HCT116 (cell line): ENCODE measurements around the gene OAT. TPM values are rescaled to one million over a fixed set of nuclear protein-coding genes. Genes with fewer than 3 reads are reported as not detected.

Experiments
- ATAC-seq: fragments of 200-7000 bp; cut with Tn5 transposase; 2 replicates; pipeline ENCODE4 v1.9.1; 2020; ENCODE audit warnings: mild to moderate bottlenecking, moderate library complexity
- BruUV-seq: library from RNA; stranded (reverse); fragments of 400-500 nt; replicated peaks from 2 replicates; lab custom pipeline; 2021; lab: Mats Ljungman, UMichigan
- CTCF ChIA-PET: fragments of 300-600 bp; sonication (Branson Sonifier 250); formaldehyde crosslinking; loops from one replicate; lab custom pipeline; 2021; ENCODE audit warnings: antibody characterized with exemption; lab: Charles Lee
- POLR2A ChIA-PET: fragments of 300-600, 350-600 bp; sonication (Branson Sonifier 250); formaldehyde crosslinking; loops from one replicate; lab custom pipeline; 2021; ENCODE audit warnings: antibody characterized with exemption; lab: Charles Lee
- RAD21 ChIA-PET, 2 experiments: fragments of 300-600 bp; sonication (Branson Sonifier 250); formaldehyde crosslinking; loops; one replicate each; lab custom pipeline; 2023; ENCODE audit warnings: low total read pairs in 2 of 2; ENCODE audit not compliant: uncharacterized antibody in 2 of 2, unreplicated experiment in 2 of 2, low non-redundant PET in 1 of 2; lab: Charles Lee
- DNase-seq: peaks from one replicate; pipeline ENCODE4 v3.0.0-alpha.2; 2010; ENCODE audit warnings: low read depth, low spot score
- H2AFZ ChIP-seq: fragments of 200-600 bp; shearing (Covaris generic), sonication (generic); 2 replicates; pipeline ENCODE4 v1.6.1; 2017; ENCODE audit warnings: low read depth, mixed run types, mixed read lengths, antibody characterized with exemption, low read length; ENCODE audit not compliant: poor library complexity, severe bottlenecking
- H3K27ac ChIP-seq: 2 replicates; pipeline ENCODE4 v1.5.1; 2012; ENCODE audit warnings: low read depth, low read length
- H3K27me3 ChIP-seq: fragments of 200-600 bp; sonication (generic); 2 replicates; pipeline ENCODE4 v1.6.1; 2016; ENCODE audit warnings: mixed run types, low read length, mixed read lengths; ENCODE audit not compliant: insufficient read depth
- H3K36me3 ChIP-seq, 2 experiments: fragments of 200-500 bp in 1 of 2; fragments of 200-600 bp in 1 of 2; sonication (Bioruptor generic) in 1 of 2; sonication (generic) in 1 of 2; 2 replicates each; pipeline versions ENCODE4 v1.5.1 to v1.6.1; 2014 to 2016; ENCODE audit warnings: low read length in 2 of 2, inconsistent platforms in 1 of 2, mixed read lengths in 1 of 2, mixed run types in 1 of 2; ENCODE audit not compliant: insufficient read depth in 2 of 2, control insufficient read depth in 1 of 2
- H3K4me1 ChIP-seq, 2 experiments: fragments of 200-600 bp in 1 of 2; sonication (generic) in 1 of 2; 2 replicates each; pipeline versions ENCODE4 v1.5.1 to v1.6.1; 2012 to 2017; ENCODE audit warnings: low read length in 2 of 2, inconsistent platforms in 1 of 2, mild to moderate bottlenecking in 1 of 2, mixed read lengths in 1 of 2, mixed run types in 1 of 2, moderate library complexity in 1 of 2; ENCODE audit not compliant: insufficient read depth in 2 of 2, control insufficient read depth in 1 of 2
- H3K4me2 ChIP-seq: fragments of 200-600 bp; sonication (generic); 2 replicates; pipeline ENCODE4 v1.6.1; 2017; ENCODE audit warnings: mixed run types, low read length, mixed read lengths
- H3K4me3 ChIP-seq, 2 experiments: fragments of 200-600 bp in 1 of 2; sonication (generic) in 1 of 2; replicated peaks in 1 of 2; 2 replicates each; pipeline ENCODE4 v1.5.1; 2011 to 2016; ENCODE audit warnings: low read length in 2 of 2, control low read depth in 1 of 2, low read depth in 1 of 2, mild to moderate bottlenecking in 1 of 2, mixed read lengths in 1 of 2, mixed run types in 1 of 2
- H3K79me2 ChIP-seq: fragments of 200-600 bp; sonication (generic); 2 replicates; pipeline ENCODE4 v1.6.1; 2017; ENCODE audit warnings: mild to moderate bottlenecking, mixed run types, low read length, moderate library complexity, mixed read lengths; ENCODE audit not compliant: insufficient read depth
- H3K9ac ChIP-seq: fragments of 200-600 bp; sonication (generic); 2 replicates; pipeline ENCODE4 v1.6.1; 2016; ENCODE audit warnings: low read length, mixed read lengths
- H3K9me2 ChIP-seq: fragments of 200-600 bp; sonication (generic), shearing (Covaris generic); 2 replicates; pipeline ENCODE4 v1.6.1; 2017; ENCODE audit warnings: mixed run types, mild to moderate bottlenecking, moderate library complexity; ENCODE audit not compliant: insufficient read depth
- H3K9me3 ChIP-seq, 2 experiments: fragments of 200-500 bp in 1 of 2; fragments of 200-600 bp in 1 of 2; sonication (Bioruptor generic) in 1 of 2; sonication (generic) in 1 of 2; 2 replicates each; pipeline ENCODE4 v1.6.1; 2014 to 2017; ENCODE audit warnings: low read length in 2 of 2, mixed read lengths in 2 of 2, inconsistent platforms in 1 of 2, low read depth in 1 of 2, mild to moderate bottlenecking in 1 of 2, mixed run types in 1 of 2, moderate library complexity in 1 of 2; ENCODE audit not compliant: control insufficient read depth in 1 of 2, insufficient read depth in 1 of 2
- H4K20me1 ChIP-seq: fragments of 200-600 bp; sonication (generic), shearing (Covaris generic); 2 replicates; pipeline ENCODE4 v1.6.1; 2017; ENCODE audit warnings: mixed run types, mild to moderate bottlenecking, moderate library complexity; ENCODE audit not compliant: insufficient read depth
- ATF3 ChIP-seq: IDR thresholded peaks from 2 replicates; pipeline ENCODE4 v1.6.1; 2012
- CBX3 ChIP-seq: IDR thresholded peaks from 2 replicates; pipeline ENCODE4 v1.6.1; 2012; ENCODE audit warnings: low read depth
- CTCF ChIP-seq, 3 experiments: fragments of 200-600 bp in 1 of 3; sonication (generic) in 1 of 3; IDR thresholded peaks in 2 of 3; conservative IDR thresholded peaks in 1 of 3; 2 replicates each; pipeline ENCODE4 v1.5.1; 2012 to 2017; ENCODE audit warnings: low read depth in 2 of 3, low read length in 2 of 3, antibody characterized with exemption in 1 of 3, borderline replicate concordance in 1 of 3, control low read depth in 1 of 3, mild to moderate bottlenecking in 1 of 3, mixed read lengths in 1 of 3, mixed run types in 1 of 3, moderate library complexity in 1 of 3; ENCODE audit not compliant: insufficient read depth in 1 of 3
- JUND ChIP-seq: IDR thresholded peaks from 2 replicates; pipeline ENCODE4 v1.6.1; 2012
- POLR2A ChIP-seq: IDR thresholded peaks from 2 replicates; pipeline ENCODE4 v1.7.0; 2011; ENCODE audit warnings: borderline replicate concordance; ENCODE audit not compliant: insufficient read depth, insufficient read length; ENCODE audit errors: extremely low read depth
- POLR2AphosphoS5 ChIP-seq: IDR thresholded peaks from 2 replicates; pipeline ENCODE4 v1.6.1; 2011; ENCODE audit warnings: mild to moderate bottlenecking, low read depth, low read length, moderate library complexity
- RAD21 ChIP-seq: IDR thresholded peaks from 2 replicates; pipeline ENCODE4 v1.6.1; 2012; ENCODE audit warnings: low read depth, mild to moderate bottlenecking
- REST ChIP-seq: IDR thresholded peaks from 2 replicates; pipeline ENCODE4 v1.6.1; 2012; ENCODE audit warnings: low read depth
- SIN3A ChIP-seq: IDR thresholded peaks from 2 replicates; pipeline ENCODE4 v1.6.1; 2012; ENCODE audit warnings: low read depth
- SRF ChIP-seq: IDR thresholded peaks from 2 replicates; pipeline ENCODE4 v1.6.1; 2012; ENCODE audit warnings: low read depth
- TCF7L2 ChIP-seq: IDR thresholded peaks from 2 replicates; pipeline ENCODE4 v1.7.0; 2011; ENCODE audit warnings: borderline replicate concordance, inconsistent platforms; ENCODE audit not compliant: insufficient read depth, insufficient read length; ENCODE audit errors: extremely low read depth
- ZFX ChIP-seq: fragments of 450-650 bp; IDR thresholded peaks from 2 replicates; pipeline ENCODE4 v1.6.1; 2017
- ZNF274 ChIP-seq: fragments of 200-500 bp; sonication (Bioruptor generic); IDR thresholded peaks from 2 replicates; pipeline ENCODE4 v1.6.1; 2014; ENCODE audit warnings: mild to moderate bottlenecking, low read depth, low read length, inconsistent platforms
- intact Hi-C: fragments of 100-400 bp; cut with micrococcal nuclease; formaldehyde crosslinking; loops from 2 replicates; pipeline ENCODE4 v1.10.0; 2022
- total RNA-seq: library from RNA; stranded (reverse); gene quantifications from one replicate; pipeline ENCODE4 v1.2.1, GENCODE V29; 2021; ENCODE audit not compliant: unreplicated experiment

Gene OAT
- total RNA-seq, 1 experiment from 2014 or later, result 133 TPM

- no peaks in the 10 kb centered on the region for H3K79me2 ChIP-seq
- no peaks in the 10 kb centered on the region for H3K9me3 ChIP-seq
- ChIA-PET POLR2A (interaction anchor here (1.0 to 2.5 kb wide), 4 partner anchors 9 to 409 kb away, joined by 3 to 17 read pairs (median 4); partner anchors contain the start of gene OAT), RAD21 (interaction anchor here (0.9 to 1.4 kb wide), 5 partner anchors 14 to 409 kb away, joined by 3 to 7 read pairs (median 4); no protein-coding TSS in a partner anchor)
- ATAC-seq (peak; percentile 98), DNase-seq (peak; percentile 89)
- H3K4me1 ChIP-seq, result no peaks in the 10 kb centered on the region
- no peak overlapping the region for H3K4me3 ChIP-seq
- no peak for TF ChIP-seq ZNF274
- TF ChIP-seq RAD21, result peak; percentile 75
- TF ChIP-seq CTCF (IDR thresholded peaks at IDR 0.05 in 2 of 3, conservative IDR thresholded peaks at IDR 0.05 in 1 of 3; ENCODE audit: borderline replicate concordance in 1 of 3, insufficient read depth in 1 of 3, low read depth in 2 of 3, low read length in 2 of 3), result peak; percentile 70 to 86 (median 75); a peak in 5 of 6 replicates
- TF ChIP-seq SRF, result no peak
- TF ChIP-seq, all 23 proteins: peak for 2
- Histone ChIP-seq H3K9ac (no peak overlapping the region), H3K27ac (0 out of 2 replicates have a peak overlapping the region, but pooled peaks have one; percentile 4), H3K36me3 (peaks cover 51 to 58% of the 10 kb centered on the region in 2 experiments), H3K4me2 (no peak overlapping the region), H3K27me3 (no peaks in the 10 kb centered on the region), H3K9me2 (no peaks in the 10 kb centered on the region), H2AFZ (no peak overlapping the region), H4K20me1 (no peaks in the 10 kb centered on the region; the same call in 1 of the 2 replicates)
- BruUV-seq, result no TSS peak
- CTCF ChIA-PET, result interaction anchor here (0.6 to 2.9 kb wide), 28 partner anchors 9 to 821 kb away, joined by 3 to 64 read pairs (median 4); partner anchors contain the start of genes CHST15, LHPP and OAT
- intact Hi-C loops, result loop anchor here (1.0 kb wide), 1 partner anchor 408 kb away; no protein-coding TSS in a partner anchor
Observed at GRCh38 chr10:124403548-124403947, 15.2 kb downstream of the OAT start.

- H3K4me3 ChIP-seq, result no peak overlapping the region
- H3K27ac ChIP-seq, result no peak overlapping the region
- H3K36me3 ChIP-seq, result peaks cover 47 to 55% of the 10 kb centered on the region in 2 experiments
- ChIA-PET RAD21 (no interaction called here), CTCF (interaction anchor here (1.1 kb wide), 1 partner anchor 406 kb away, joined by 4 read pairs; no protein-coding TSS in a partner anchor), POLR2A (no interaction called here)
- no peaks in the 10 kb centered on the region for H3K4me1 ChIP-seq
- TF ChIP-seq TCF7L2, result no peak
- TF ChIP-seq POLR2AphosphoS5, result no peak
- TF ChIP-seq POLR2A, result no peak
- no peak for TF ChIP-seq ZNF274
- no peak for TF ChIP-seq SRF
- TF ChIP-seq JUND, result no peak
- no peak for TF ChIP-seq CBX3
- no peak for TF ChIP-seq ZFX
- no peak for TF ChIP-seq SIN3A
- TF ChIP-seq ATF3, result no peak
- TF ChIP-seq REST, result no peak
- H3K9me2 ChIP-seq, result no peaks in the 10 kb centered on the region
- H4K20me1 ChIP-seq, result no peaks in the 10 kb centered on the region; the same call in 1 of the 2 replicates
- no peak overlapping the region for H3K9ac ChIP-seq
- intact Hi-C loops, result no loop called here
- no peak overlapping the region for H3K4me2 ChIP-seq
- BruUV-seq, result no TSS peak
- H3K79me2 ChIP-seq, result no peaks in the 10 kb centered on the region
- H2AFZ ChIP-seq, result no peak overlapping the region
- DNase-seq (no peak), ATAC-seq (no peak)
- no peaks in the 10 kb centered on the region for H3K9me3 ChIP-seq
- no peaks in the 10 kb centered on the region for H3K27me3 ChIP-seq
Observed at GRCh38 chr10:124402273-124402672, 16.4 kb downstream of the OAT start.
